KG1 (cell line): ENCODE measurements around the gene TOMM20.

Experiments used
- DNase-seq: peaks from one replicate; lab custom pipeline; 2025; lab: John Stamatoyannopoulos, UW

TOMM20 gene

DNA sequence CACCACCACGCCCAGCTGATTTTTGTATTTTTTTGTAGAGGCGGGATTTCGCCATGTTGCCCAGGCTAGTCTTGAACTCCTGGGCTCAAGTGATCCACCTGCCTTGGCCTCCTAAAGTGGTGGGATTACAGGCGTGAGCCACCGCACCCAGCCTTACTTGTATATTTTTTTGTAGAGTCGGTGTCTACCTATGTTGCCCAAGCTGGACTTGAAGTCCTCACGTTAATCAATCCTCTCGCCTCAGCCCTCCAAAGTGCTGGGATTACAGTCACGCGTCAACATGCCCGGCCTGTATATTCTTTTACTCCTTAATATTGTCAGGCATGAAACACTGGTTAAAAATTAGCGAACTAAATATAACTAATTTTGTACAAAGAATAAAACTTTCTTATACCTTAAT is 5.5 kb upstream of the TOMM20 start:
- DNase-seq: no peak

DNA sequence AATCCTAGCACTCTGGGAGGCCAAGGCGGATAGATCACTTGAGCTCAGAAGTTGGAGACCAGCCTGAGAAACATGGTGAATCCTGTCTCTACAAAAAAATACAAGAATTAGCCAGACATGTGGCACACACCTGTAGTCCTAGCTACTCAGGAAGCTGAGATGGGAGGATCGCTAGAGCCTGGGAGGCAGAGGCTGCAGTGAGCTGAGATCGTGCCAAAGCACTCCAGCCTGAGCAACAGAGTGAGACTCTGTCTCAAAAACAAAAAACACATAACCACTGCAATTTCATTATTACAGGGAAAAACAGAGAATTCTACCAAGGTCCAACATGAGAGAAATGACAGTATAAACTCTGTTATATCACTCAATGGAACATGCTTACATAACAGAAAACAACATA is 4.4 kb upstream of the TOMM20 start:
- DNase-seq: no peak

DNA sequence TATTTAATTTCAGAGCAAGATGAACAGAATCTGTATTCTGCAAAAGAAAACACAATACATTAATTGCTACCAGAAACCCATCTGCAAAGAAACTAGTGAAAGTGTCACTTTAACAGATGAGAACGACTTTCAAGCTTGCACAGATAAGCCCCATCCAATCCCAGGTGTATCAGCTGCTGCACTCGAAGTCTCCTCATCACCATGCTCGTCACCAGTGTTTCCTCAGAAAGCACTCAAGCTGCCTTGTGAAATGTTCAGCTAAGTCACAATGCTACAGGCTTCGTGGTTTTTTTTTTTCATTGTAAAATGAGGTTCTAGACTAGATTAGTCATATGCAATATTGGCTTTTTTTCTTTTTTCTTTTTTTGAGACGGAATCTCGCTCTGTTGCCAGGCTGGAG is 3.3 kb upstream of the TOMM20 start:
- DNase-seq: no peak

GRCh38 chr1:235130766-235131270 is 2.2 kb upstream of the TOMM20 start:
- no peak for DNase-seq

GRCh38 chr1:235129774-235130570 is 1.3 kb upstream of the TOMM20 start:
- DNase-seq: no peak

- no peak for DNase-seq
Measured at GRCh38 chr1:235127732-235128455, 743 bp downstream of the TOMM20 start.

DNA sequence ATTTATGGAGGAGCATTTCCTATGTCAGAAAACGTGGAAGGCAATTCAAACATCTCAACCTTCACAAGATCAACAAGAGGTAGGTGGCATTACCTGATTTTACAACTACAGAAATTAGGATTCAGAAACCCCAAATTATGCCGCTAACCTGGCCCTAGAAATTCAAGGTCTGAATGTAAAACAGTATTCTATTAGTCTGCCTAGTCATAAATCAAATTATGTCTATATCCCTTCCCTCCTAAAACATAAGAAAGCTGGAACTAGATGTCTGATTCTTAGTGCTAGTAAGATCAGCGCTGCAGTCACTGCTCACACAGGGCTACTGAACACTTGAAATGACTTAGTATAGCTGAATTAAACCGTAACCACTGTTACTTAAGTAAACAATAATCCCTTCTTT is 1.4 kb downstream of the TOMM20 start:
- no peak for DNase-seq

DNA sequence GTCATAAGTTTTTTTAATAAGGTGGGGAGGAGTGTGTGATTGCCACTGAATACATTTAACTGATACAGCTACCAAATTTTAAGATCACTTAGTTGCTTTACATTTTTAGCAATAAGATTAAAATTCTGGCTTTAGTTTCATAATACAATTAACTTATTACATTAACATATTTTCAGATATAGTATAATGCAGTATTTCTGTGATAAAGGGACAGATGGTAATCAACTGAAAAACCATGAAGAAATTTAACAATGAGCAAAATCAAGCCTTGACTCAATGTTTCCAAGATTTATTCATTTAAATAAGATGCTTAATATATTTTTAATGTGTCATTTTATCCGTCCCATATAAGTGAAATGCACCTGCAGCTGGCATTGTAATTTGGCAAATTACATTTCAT is 4.0 kb downstream of the TOMM20 start:
- no peak for DNase-seq

- no peak for DNase-seq
Measured at GRCh38 chr1:235124111-235124510, 4.5 kb downstream of the TOMM20 start.

- DNase-seq: no peak
Measured at GRCh38 chr1:235122348-235122747, 6.3 kb downstream of the TOMM20 start.

DNA sequence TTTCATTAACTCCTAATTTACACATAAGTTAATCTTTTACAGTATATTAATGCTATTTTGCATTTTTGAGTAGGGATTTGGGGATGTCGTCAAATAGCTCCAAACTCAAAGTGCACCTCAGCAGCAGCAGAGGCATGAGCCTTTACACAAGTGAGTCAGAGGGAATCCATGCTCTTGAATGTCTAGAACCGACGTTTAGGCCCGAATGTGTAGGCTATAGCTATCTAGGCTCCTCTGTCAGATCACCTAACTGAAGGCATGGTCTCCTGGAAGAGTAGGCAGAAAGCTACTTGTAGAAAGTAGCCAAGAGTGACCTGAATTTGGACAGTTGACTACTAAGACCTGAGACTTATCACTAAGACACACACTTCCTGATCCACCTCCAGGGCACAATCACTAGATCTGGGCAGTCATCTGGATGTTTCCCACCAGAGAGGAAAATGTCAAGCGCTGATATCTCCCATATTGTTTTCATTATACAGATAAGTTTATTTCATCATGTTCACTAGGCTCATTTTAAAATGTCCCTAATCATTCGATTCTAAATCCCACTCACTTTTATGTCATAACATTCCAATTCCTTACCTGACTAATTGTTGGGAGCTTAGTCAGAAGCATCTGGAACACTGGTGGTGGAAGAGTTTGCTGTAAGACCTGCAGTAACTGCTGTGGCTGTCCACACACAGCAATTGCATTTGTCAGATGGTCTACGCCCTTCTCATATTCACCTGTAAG is 15.3 kb downstream of the TOMM20 start:
- DNase-seq: no peak

- DNase-seq: no peak
Measured at GRCh38 chr1:235112297-235113182, 16.1 kb downstream of the TOMM20 start.

DNA sequence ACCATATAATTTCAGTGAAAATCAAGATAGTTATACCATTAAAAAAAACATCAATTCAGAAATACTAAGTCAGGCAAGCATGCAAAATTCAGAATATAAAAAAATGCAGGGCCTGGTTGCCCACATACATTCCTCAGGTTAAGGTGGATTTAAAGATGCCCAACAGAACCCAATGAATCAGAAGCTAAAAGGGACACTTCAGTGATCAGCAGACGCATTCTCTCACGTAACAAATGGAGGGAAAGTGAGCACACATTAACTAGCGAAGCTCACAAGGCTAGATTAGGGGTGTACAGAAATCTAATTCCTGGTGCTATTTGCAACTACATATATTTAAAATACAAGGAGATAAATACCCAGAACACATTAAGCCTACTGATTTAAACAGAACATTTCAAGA is 17.5 kb downstream of the TOMM20 start:
- no peak for DNase-seq

DNA sequence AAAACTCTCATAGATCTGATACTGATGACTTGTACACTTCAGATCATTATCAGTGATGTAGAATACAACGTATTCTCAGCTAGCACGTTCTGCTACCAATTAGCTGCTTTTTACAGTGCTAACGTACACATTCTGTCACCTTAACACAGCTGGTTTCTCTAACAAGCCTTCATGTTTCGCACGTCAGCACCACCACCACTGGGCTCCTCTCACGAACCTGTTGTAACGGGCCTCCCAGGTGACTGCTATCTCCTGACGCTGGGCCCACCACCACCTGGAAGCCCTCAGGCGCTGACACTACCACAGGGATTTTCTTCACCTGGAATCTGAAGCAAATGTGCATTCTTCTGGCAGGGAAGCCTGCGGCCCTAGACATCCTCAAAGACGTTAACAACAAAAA is 19.8 kb downstream of the TOMM20 start:
- no peak for DNase-seq

DNA sequence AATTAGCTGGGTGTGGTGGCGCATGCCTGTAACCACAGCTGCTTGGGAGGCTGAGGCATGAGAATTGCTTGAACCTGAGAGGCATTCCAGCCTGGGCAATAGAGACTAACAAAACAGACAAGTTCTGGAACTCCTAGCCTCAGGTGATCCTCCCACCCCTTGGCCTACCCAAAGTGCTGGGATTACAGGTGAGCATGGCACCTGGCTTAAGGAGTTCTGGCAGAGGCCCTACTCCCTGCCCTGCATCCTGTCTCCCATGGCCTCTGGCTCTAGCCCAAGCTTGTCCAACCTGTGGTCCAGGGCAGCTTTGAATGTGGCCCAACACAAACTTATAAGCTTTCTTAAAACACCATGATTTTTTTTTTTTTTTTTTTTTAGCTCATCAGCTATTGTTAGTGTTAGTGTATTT is 20.4 kb downstream of the TOMM20 start:
- no peak for DNase-seq

- DNase-seq: no peak
Measured at GRCh38 chr1:235107368-235108184, 21.1 kb downstream of the TOMM20 start.

DNA sequence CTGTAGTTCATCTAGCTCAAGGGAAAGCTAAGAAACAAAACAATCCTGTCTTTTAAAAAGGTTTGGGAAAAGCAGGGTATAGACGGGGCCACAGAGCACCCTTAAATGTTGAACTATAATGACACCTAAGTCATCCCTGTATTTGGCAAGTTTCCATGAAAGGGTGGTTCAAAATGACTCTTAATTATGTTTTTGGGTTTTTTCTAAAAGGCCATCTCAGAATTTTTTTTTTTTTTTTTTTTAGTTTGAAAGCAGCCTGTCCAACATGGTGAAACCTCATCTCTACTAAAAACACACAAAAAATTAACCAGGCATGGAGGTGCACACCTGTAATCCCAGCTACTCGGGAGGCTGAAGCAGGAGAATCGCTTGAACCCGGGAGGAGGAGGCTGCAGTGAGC is 22.2 kb downstream of the TOMM20 start:
- DNase-seq: no peak

DNA sequence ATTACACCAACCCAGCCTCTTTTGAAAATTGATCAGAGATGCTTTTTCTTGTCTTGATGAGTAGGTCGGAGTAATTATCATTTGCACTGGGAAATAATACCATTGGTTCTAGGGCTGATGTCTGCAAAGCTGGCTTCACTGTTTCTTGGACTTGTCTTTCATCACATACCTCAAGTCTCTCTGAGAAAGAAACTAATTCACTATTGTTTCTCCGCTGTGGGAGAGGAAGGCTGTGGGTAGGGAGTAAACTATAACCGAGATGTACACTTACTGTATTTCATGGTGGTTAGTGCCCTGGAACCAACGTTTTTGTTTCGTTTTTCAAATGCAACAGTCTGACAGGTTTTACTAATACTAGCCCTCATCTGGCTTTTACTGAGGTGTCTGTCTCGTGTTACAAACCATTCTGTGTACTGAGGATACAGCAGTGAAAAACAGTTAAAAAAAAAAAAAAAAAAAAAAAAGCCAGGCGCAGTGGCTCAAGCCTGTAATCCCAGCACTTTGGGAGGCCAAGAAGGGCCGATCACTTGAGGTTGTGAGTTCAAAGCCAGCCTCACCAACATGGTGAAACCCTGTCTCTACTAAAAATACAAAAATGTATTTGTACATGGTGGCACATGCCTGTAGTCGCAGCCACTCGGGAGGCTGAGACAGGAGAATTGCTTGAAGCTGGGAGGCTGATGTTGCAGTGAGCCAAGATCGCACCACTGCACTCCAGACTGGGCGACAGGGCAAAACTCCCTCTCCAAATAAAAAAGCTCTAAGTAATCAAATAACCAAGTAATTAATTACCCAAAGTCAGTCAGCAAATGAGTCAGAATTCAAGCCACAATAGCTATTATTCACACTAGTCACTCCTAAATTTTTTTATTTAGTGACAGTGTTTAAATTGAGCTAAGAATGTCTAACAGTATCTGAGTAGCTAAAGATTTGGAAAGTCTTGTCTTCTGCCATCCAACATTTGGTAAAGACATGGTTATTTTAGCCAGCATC is 23.3 kb downstream of the TOMM20 start:
- DNase-seq: no peak

GRCh38 chr1:235102993-235103411 is 25.6 kb downstream of the TOMM20 start:
- DNase-seq: no peak

GRCh38 chr1:235102259-235102582 is 26.4 kb downstream of the TOMM20 start:
- no peak for DNase-seq
